ENCODE measurements around the gene UBASH3A. TPM values are rescaled to one million over a fixed set of nuclear protein-coding genes. Genes with fewer than 3 reads are reported as not detected.

The UBASH3A gene
- total RNA-seq, 1 donor from 2014 or later: not detected

DNA sequence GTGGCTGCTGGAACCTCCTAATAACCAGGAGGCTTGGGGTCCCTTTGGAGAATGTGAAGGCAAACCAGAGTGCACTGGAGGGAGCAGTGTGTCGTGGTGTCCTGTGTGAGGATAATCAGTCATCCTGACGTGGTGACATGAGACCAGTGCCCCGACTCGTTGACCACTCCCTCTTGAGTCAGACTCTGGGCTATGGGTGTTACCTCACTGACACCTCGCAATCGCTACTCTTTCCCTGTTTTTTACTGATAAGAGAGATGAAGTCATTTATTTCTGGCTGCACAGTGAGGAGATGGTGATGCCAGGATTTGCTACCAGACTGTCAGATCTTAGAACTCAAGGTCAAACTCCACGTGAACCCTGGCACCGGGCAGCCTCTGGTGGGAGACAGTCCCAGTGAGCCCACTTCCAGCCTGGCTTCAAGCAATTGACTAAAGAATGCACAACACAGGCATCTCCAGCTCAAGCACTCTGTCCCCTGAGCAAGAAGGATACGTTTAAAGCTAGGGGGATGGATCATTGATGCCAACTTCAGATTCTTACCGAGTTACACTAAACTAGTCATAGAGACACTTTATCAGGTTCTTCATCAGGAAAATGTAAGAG lies 30.3 kb downstream of the UBASH3A start:
- Mint-ChIP-seq H3K27me3 (ENCODE audit: low read depth) (peaks cover 48% of the 10 kb centered on the region), H3K4me1 (no peaks in the 10 kb centered on the region), H3K36me3 (no peaks in the 10 kb centered on the region), H3K4me3 (no peak overlapping the region), H3K27ac (no peak overlapping the region), H3K9me3 (peaks cover 9% of the 10 kb centered on the region)
- TF ChIP-seq CTCF (IDR thresholded peaks at IDR 0.05; ENCODE audit: unreplicated experiment): no peak
- no peak for DNase-seq (ENCODE audit: low spot score in 2 of 2, unreplicated experiment in 2 of 2)

DNA sequence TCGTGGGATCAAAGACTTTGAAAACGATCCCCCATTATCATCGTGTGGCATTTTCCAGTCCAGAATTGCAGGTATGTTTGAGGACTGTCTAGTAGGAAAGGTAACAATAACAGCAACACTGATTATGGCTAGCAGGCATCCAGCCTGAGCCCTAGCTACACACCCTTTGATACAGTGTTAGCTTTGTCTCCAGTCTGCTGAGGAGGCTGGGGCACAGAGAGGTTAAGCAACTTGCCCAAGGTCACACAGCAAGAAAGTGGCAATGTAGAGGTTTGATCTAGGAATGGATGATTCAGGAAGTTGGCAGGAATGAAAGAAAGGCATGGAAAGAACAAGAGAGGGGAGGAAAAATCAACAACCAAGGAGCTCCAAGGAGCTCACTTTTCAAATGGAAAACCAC lies 31.2 kb downstream of the UBASH3A start:
- Mint-ChIP-seq H3K27me3 (ENCODE audit: low read depth) (peaks cover 50% of the 10 kb centered on the region), H3K27ac (no peak overlapping the region), H3K4me1 (no peaks in the 10 kb centered on the region), H3K9me3 (peaks cover 9% of the 10 kb centered on the region), H3K4me3 (no peak overlapping the region), H3K36me3 (no peaks in the 10 kb centered on the region)
- DNase-seq (ENCODE audit: low spot score in 2 of 2, unreplicated experiment in 2 of 2): no peak
- no peak for TF ChIP-seq CTCF (IDR thresholded peaks at IDR 0.05; ENCODE audit: unreplicated experiment)

GRCh38 chr21:42435401-42435800 lies 31.7 kb downstream of the UBASH3A start:
- H3K4me3 Mint-ChIP-seq: no peak overlapping the region
- H3K9me3 Mint-ChIP-seq: peaks cover 9% of the 10 kb centered on the region
- no peak for DNase-seq (ENCODE audit: low spot score in 2 of 2, unreplicated experiment in 2 of 2)
- H3K27me3 Mint-ChIP-seq (ENCODE audit: low read depth): peaks cover 50% of the 10 kb centered on the region
- no peaks in the 10 kb centered on the region for H3K4me1 Mint-ChIP-seq
- no peaks in the 10 kb centered on the region for H3K36me3 Mint-ChIP-seq
- H3K27ac Mint-ChIP-seq: no peak overlapping the region
- TF ChIP-seq CTCF (IDR thresholded peaks at IDR 0.05; ENCODE audit: unreplicated experiment): no peak

DNA sequence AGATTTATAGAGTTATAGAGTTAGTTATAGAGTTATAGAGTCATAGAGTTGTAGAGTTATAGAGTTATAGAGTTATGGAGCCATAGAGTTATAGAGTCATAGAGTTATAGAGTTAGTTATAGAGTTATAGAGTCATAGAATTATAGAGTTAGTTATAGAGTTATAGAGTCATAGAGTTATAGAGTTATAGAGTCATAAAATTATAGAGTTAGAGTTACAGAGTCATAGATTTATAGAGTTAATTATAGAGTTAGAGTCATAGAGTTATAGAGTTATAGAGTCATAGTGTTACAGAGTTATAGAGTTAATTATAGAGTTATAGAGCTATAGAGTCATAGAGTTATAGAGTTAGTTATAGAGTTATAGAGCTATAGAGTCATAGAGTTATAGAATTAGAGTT lies 32.1 kb downstream of the UBASH3A start:
- TF ChIP-seq CTCF (IDR thresholded peaks at IDR 0.05; ENCODE audit: unreplicated experiment): no peak
- Mint-ChIP-seq H3K4me3 (no peak overlapping the region), H3K27ac (no peak overlapping the region), H3K36me3 (no peaks in the 10 kb centered on the region), H3K27me3 (ENCODE audit: low read depth) (peaks cover 53% of the 10 kb centered on the region), H3K9me3 (peaks cover 9% of the 10 kb centered on the region), H3K4me1 (no peaks in the 10 kb centered on the region)
- no peak for DNase-seq (ENCODE audit: low spot score in 2 of 2, unreplicated experiment in 2 of 2)

DNA sequence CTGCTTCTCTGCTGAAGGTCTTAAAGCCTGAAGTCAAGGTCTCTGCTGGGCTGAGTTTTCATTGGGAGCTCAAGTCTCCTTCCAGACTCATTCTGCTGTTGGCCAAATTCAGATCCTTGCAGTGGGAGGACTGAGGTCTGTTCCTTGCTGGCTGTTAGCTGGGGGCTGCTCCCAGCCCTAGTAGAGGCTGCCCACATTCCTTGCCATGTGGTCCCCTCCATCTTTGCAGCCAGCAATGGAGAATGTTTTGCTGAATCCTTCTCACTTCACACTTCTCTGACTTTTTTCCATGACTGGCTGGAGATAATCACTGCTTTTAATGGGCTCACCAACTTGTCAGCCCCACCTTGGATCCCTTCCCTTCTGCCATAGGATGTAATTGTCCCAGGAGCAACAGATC lies 33.2 kb downstream of the UBASH3A start:
- Mint-ChIP-seq H3K4me3 (no peak overlapping the region), H3K4me1 (no peaks in the 10 kb centered on the region), H3K36me3 (no peaks in the 10 kb centered on the region), H3K27me3 (ENCODE audit: low read depth) (peaks cover 53% of the 10 kb centered on the region), H3K9me3 (peaks cover 9% of the 10 kb centered on the region), H3K27ac (no peak overlapping the region)
- DNase-seq (ENCODE audit: low spot score in 2 of 2, unreplicated experiment in 2 of 2): no peak
- no peak for TF ChIP-seq CTCF (IDR thresholded peaks at IDR 0.05; ENCODE audit: unreplicated experiment)

- TF ChIP-seq CTCF (IDR thresholded peaks at IDR 0.05; ENCODE audit: unreplicated experiment): no peak
- DNase-seq (ENCODE audit: low spot score in 2 of 2, unreplicated experiment in 2 of 2): no peak
- Mint-ChIP-seq H3K36me3 (no peaks in the 10 kb centered on the region), H3K4me3 (no peak overlapping the region), H3K4me1 (no peaks in the 10 kb centered on the region), H3K9me3 (peaks cover 2% of the 10 kb centered on the region), H3K27ac (no peak overlapping the region), H3K27me3 (ENCODE audit: low read depth) (peaks cover 51% of the 10 kb centered on the region)
Measured at GRCh38 chr21:42437786-42438185, 34.1 kb downstream of the UBASH3A start.
